HFFc6 (cell line): ENCODE data around the gene GAB2. TPM values are rescaled to one million over a fixed set of nuclear protein-coding genes. Genes with fewer than 3 reads are reported as not detected.

Experiments
- DNase-seq: peaks from one replicate; pipeline ENCODE4 v3.0.0-alpha.2; 2018
- H3K27ac Mint-ChIP-seq: 2 replicates; pipeline ENCODE4 v1.8.0; 2020; ENCODE audit warnings: mild to moderate bottlenecking, mixed read lengths
- H3K27me3 Mint-ChIP-seq: 2 replicates; pipeline ENCODE4 v1.8.0; 2021; ENCODE audit warnings: mild to moderate bottlenecking, moderate library complexity, mixed read lengths; ENCODE audit not compliant: insufficient read depth
- H3K36me3 Mint-ChIP-seq: 2 replicates; pipeline ENCODE4 v1.8.0; 2021; ENCODE audit warnings: low read depth, mixed read lengths
- H3K4me1 Mint-ChIP-seq: 2 replicates; pipeline ENCODE4 v1.8.0; 2020; ENCODE audit warnings: low read depth, mixed read lengths
- H3K4me3 Mint-ChIP-seq: 2 replicates; pipeline ENCODE4 v1.8.0; 2020; ENCODE audit warnings: mild to moderate bottlenecking, moderate library complexity, mixed read lengths
- H3K9me3 Mint-ChIP-seq: 2 replicates; pipeline ENCODE4 v1.8.0; 2020; ENCODE audit warnings: mild to moderate bottlenecking, mixed read lengths
- CTCF ChIP-seq: fragments of 200-600 bp; sonication (generic); IDR thresholded peaks from 2 replicates; pipeline ENCODE4 v1.5.0; 2021; ENCODE audit warnings: antibody characterized with exemption, mild to moderate bottlenecking
- total RNA-seq, 6 experiments: library from RNA; stranded (reverse); fragmentation: NEBNext Ultra II Directional; extraction: Animal tissue kit (Norgen Biotek cat#: 25700); gene quantifications; 2 replicates in 1 of 6; 3 replicates in 5 of 6; pipeline ENCODE4 v1.2.3, GENCODE V29; 2021

The GAB2 gene
- total RNA-seq, 6 experiments from 2014 or later: 8.4 to 12.1 (median 9.9) TPM

- no peak for DNase-seq
- peaks cover 6% of the 10 kb centered on the region; the same call in 1 of the 2 replicates for H3K9me3 Mint-ChIP-seq
- no peak overlapping the region for H3K27ac Mint-ChIP-seq
- TF ChIP-seq CTCF: no peak
- 0 out of 2 replicates have a peak, but pooled peaks cover 5% of the 10 kb centered on the region for H3K36me3 Mint-ChIP-seq
- peaks cover 53% of the 10 kb centered on the region for H3K4me1 Mint-ChIP-seq
- peaks cover 1% of the 10 kb centered on the region; the same call in 1 of the 2 replicates for H3K27me3 Mint-ChIP-seq
- H3K4me3 Mint-ChIP-seq: no peak overlapping the region
Measured at GRCh38 chr11:78354408-78355308, 63.0 kb downstream of the GAB2 start.

GRCh38 chr11:78351979-78352841, 65.4 kb downstream of the GAB2 start:
- no peak for DNase-seq
- H3K9me3 Mint-ChIP-seq: peaks cover 1% of the 10 kb centered on the region; the same call in 1 of the 2 replicates
- H3K4me1 Mint-ChIP-seq: peaks cover 64% of the 10 kb centered on the region
- no peak overlapping the region; the same call in 1 of the 2 replicates for H3K27ac Mint-ChIP-seq
- no peak for TF ChIP-seq CTCF
- H3K4me3 Mint-ChIP-seq: no peak overlapping the region
- H3K27me3 Mint-ChIP-seq: peaks cover 1% of the 10 kb centered on the region; the same call in 1 of the 2 replicates
- H3K36me3 Mint-ChIP-seq: 0 out of 2 replicates have a peak, but pooled peaks cover 5% of the 10 kb centered on the region

GRCh38 chr11:78351193-78351592, 66.4 kb downstream of the GAB2 start:
- Mint-ChIP-seq H3K4me3 (peak overlapping the region; percentile 84; the same call in 1 of the 2 replicates), H3K4me1 (peaks cover 64% of the 10 kb centered on the region), H3K36me3 (no peaks in the 10 kb centered on the region), H3K27me3 (peaks cover 1% of the 10 kb centered on the region; the same call in 1 of the 2 replicates), H3K27ac (peak overlapping the region; percentile 92), H3K9me3 (no peaks in the 10 kb centered on the region)
- TF ChIP-seq CTCF: no peak
- DNase-seq: no peak

GRCh38 chr11:78350646-78351165, 66.9 kb downstream of the GAB2 start:
- peak overlapping the region; percentile 84 for H3K4me3 Mint-ChIP-seq
- H3K36me3 Mint-ChIP-seq: no peaks in the 10 kb centered on the region
- H3K27ac Mint-ChIP-seq: peak overlapping the region; percentile 92
- no peak for TF ChIP-seq CTCF
- H3K27me3 Mint-ChIP-seq: no peaks in the 10 kb centered on the region
- peaks cover 68% of the 10 kb centered on the region for H3K4me1 Mint-ChIP-seq
- H3K9me3 Mint-ChIP-seq: no peaks in the 10 kb centered on the region
- DNase-seq: peak; percentile 20

- peak; percentile 2 for DNase-seq
- Mint-ChIP-seq H3K36me3 (no peaks in the 10 kb centered on the region), H3K27ac (peak overlapping the region; percentile 92), H3K4me3 (peak overlapping the region; percentile 84), H3K9me3 (no peaks in the 10 kb centered on the region), H3K4me1 (peaks cover 72% of the 10 kb centered on the region), H3K27me3 (no peaks in the 10 kb centered on the region)
- no peak for TF ChIP-seq CTCF
Measured at GRCh38 chr11:78350091-78350645, 67.5 kb downstream of the GAB2 start.
